H1 (cell line): ENCODE data around the gene CEACAM21. TPM values are rescaled to one million over a fixed set of nuclear protein-coding genes. Genes with fewer than 3 reads are reported as not detected.

Source experiments
- BCL11A ChIP-seq, 2 experiments: IDR thresholded peaks; one replicate each; pipeline ENCODE4 v1.6.1; 2011; ENCODE audit warnings: low read depth in 2 of 2, low read length in 2 of 2, mild to moderate bottlenecking in 2 of 2
- BRCA1 ChIP-seq: IDR thresholded peaks from 2 replicates; pipeline ENCODE4 v1.6.1; 2012; ENCODE audit warnings: low read depth, low read length, improper control_type of control experiment
- CREB1 ChIP-seq: IDR thresholded peaks from 2 replicates; pipeline ENCODE4 v1.6.1; 2012; ENCODE audit warnings: inconsistent platforms
- NRF1 ChIP-seq: IDR thresholded peaks from 2 replicates; pipeline ENCODE4 v1.6.1; 2011; ENCODE audit warnings: mild to moderate bottlenecking, low read depth, low read length, improper control_type of control experiment
- USF2 ChIP-seq: IDR thresholded peaks from 2 replicates; pipeline ENCODE4 v1.6.1; 2011; ENCODE audit warnings: low read length, improper control_type of control experiment
- polyA plus RNA-seq, 7 experiments: library from polyadenylated mRNA; depleted of rRNA in 3 of 7; stranded (reverse) in 5 of 7; unstranded in 2 of 7; fragments of >200 nt in 5 of 7; fragments of 200-250 nt in 2 of 7; gene quantifications; 1 replicate in 5 of 7; 2 replicates in 1 of 7; 4 replicates in 1 of 7; pipeline versions ENCODE4 v1.2.1 to v1.2.3, GENCODE V29; 2011 to 2013; ENCODE audit warnings: missing spikeins in 2 of 7, mixed read lengths in 2 of 7
- total RNA-seq: library from RNA; stranded (reverse); fragmentation: NEBNext Ultra II Directional; extraction: Animal tissue kit (Norgen Biotek cat#: 25700); gene quantifications from 2 replicates; pipeline ENCODE4 v1.2.1, GENCODE V29; 2021

Gene CEACAM21
- total and polyA plus RNA-seq, 2 of the 8 experiments (the other 6 are each of a cell fraction or from before 2014, with no cell fraction given), result not detected

- TF ChIP-seq CREB1 (no peak), NRF1 (no peak), BRCA1 (no peak), USF2 (no peak), BCL11A (IDR thresholded peaks at IDR 0.05; ENCODE audit: low read depth in 2 of 2, low read length in 2 of 2) (no peak)
Measured at GRCh38 chr19:41530184-41530534, 45.8 kb upstream of the CEACAM21 start (continued).
